ENCODE data around the gene IL5. TPM values are rescaled to one million over a fixed set of nuclear protein-coding genes. Genes with fewer than 3 reads are reported as not detected.

Gene IL5
- total and polyA plus RNA-seq, 2 experiments from 2014 or later: not detected

- TF ChIP-seq REST (IDR thresholded peaks at IDR 0.05; ENCODE audit: unreplicated experiment) (no peak), POLR2AphosphoS5 (IDR thresholded peaks at IDR 0.05; ENCODE audit: low read depth) (no peak), ZNF331 (CRISPR knock-in tag; IDR thresholded peaks at IDR 0.05; ENCODE audit: low read depth) (no peak), JUNB (IDR thresholded peaks at IDR 0.05; ENCODE audit: unreplicated experiment) (no peak), EZH2 (IDR thresholded peaks at IDR 0.05; ENCODE audit: low read depth, unreplicated experiment) (no peak), CTCF (conservative IDR thresholded peaks at IDR 0.05; ENCODE audit: low read depth in 2 of 2) (no peak)
Observed at GRCh38 chr5:132498152-132498551, 45.2 kb downstream of the IL5 start (continued).

- H3K4me3 Mint-ChIP-seq: peak overlapping the region; percentile 88
- peak overlapping the region; percentile 98 for H2AFZ ChIP-seq
- peaks cover 17% of the 10 kb centered on the region for H3K27me3 ChIP-seq (ENCODE audit: insufficient read depth)
- H3K4me1 Mint-ChIP-seq: peaks cover 8% of the 10 kb centered on the region
- no peaks in the 10 kb centered on the region for H4K20me1 ChIP-seq (replicated peaks; ENCODE audit: insufficient read depth)
- DNase-seq (ENCODE audit: low spot score): peak; percentile 35
- H3K4me1 ChIP-seq (ENCODE audit: insufficient read depth): peaks cover 12% of the 10 kb centered on the region
- H3K9me2 ChIP-seq (ENCODE audit: insufficient read depth): no peaks in the 10 kb centered on the region; the same call in 1 of the 2 replicates
- no peak overlapping the region for H3K27ac Mint-ChIP-seq
- no peaks in the 10 kb centered on the region for H3K36me3 Mint-ChIP-seq (ENCODE audit: low read depth)
- no peak for ATAC-seq
- TF ChIP-seq ZNF331 (CRISPR knock-in tag; IDR thresholded peaks at IDR 0.05; ENCODE audit: low read depth) (no peak), ZNF462 (CRISPR knock-in tag; IDR thresholded peaks at IDR 0.05) (peak; percentile 68)
- peaks cover 5% of the 10 kb centered on the region; the same call in 1 of the 2 replicates for H3F3A ChIP-seq (replicated peaks; ENCODE audit: low read depth)
- no peaks in the 10 kb centered on the region for H3K79me2 ChIP-seq (replicated peaks; ENCODE audit: insufficient read depth)
- no peaks in the 10 kb centered on the region for H3K36me3 ChIP-seq (ENCODE audit: insufficient read depth)
- H3K4me2 ChIP-seq: peak overlapping the region; percentile 92
- H3K27me3 Mint-ChIP-seq (ENCODE audit: insufficient read depth, low read depth, poor library complexity): peaks cover 13% of the 10 kb centered on the region
- no peak overlapping the region for H3K27ac ChIP-seq (ENCODE audit: low read depth)
- H3K4me3 ChIP-seq: peak overlapping the region; percentile 97
- H3K9me3 Mint-ChIP-seq: no peaks in the 10 kb centered on the region
Observed at GRCh38 chr5:132497488-132497997, 45.8 kb downstream of the IL5 start.
